Uterus (tissue), 4 donors: ENCODE results near the gene SEL1L2. TPM values are rescaled to one million over a fixed set of nuclear protein-coding genes. Genes with fewer than 3 reads are reported as not detected.

ENCODE experiments used
- DNase-seq, 2 donors: peaks; one replicate each; pipeline ENCODE4 v3.0.0-alpha.2; 2019 to 2020
- H3K27ac ChIP-seq, 2 donors: fragments of 200-600 bp; sonication (generic); 1 replicate in 1 of 2; 2 replicates in 1 of 2; pipeline ENCODE4 v1.5.1; 2016 to 2018
- H3K27me3 ChIP-seq, 2 donors: fragments of 200-600 bp; sonication (generic); one replicate each; pipeline ENCODE4 v1.5.1; 2018 to 2019; ENCODE audit warnings: control low read depth in 1 of 2
- H3K36me3 ChIP-seq, 2 donors: fragments of 200-600 bp; sonication (generic); one replicate each; pipeline ENCODE4 v1.5.1; 2019; ENCODE audit warnings: control low read depth in 1 of 2
- H3K4me1 ChIP-seq, 2 donors: fragments of 200-600 bp; sonication (generic); one replicate each; pipeline ENCODE4 v1.5.1; 2018 to 2019; ENCODE audit warnings: control low read depth in 1 of 2
- H3K4me3 ChIP-seq, 2 donors: fragments of 200-600 bp; sonication (generic); 1 replicate in 1 of 2; 2 replicates in 1 of 2; pipeline ENCODE4 v1.5.1; 2018 to 2019; ENCODE audit warnings: mild to moderate bottlenecking in 1 of 2
- H3K9me3 ChIP-seq, 2 donors: fragments of 200-600 bp; sonication (generic); one replicate each; pipeline ENCODE4 v1.5.1; 2019; ENCODE audit warnings: control low read depth in 1 of 2
- POLR2A ChIP-seq, 2 donors: fragments of 450-650 bp; IDR thresholded peaks; one replicate each; pipeline ENCODE4 v1.6.1; 2016; ENCODE audit warnings: antibody characterized with exemption in 2 of 2, mild to moderate bottlenecking in 1 of 2, moderate library complexity in 1 of 2
- intact Hi-C: fragments of 100-400 bp; cut with DNase I; formaldehyde crosslinking; loops from one replicate; pipeline ENCODE4 v1.15.1; 2023; ENCODE audit warnings: low total_unique reads
- total RNA-seq, 4 donors: library from RNA; depleted of rRNA in 3 of 4; stranded (reverse); fragments of >200 nt in 3 of 4; gene quantifications; one replicate each; pipeline versions ENCODE4 v1.1.0 to v1.2.4, GENCODE V29; 2014 to 2023
- TF ChIP-seq, protein P1 (sequence below), 4 experiments: fragments of 200-600 bp in 2 of 4; fragments of 450-650 bp in 2 of 4; sonication (generic) in 2 of 4; IDR thresholded peaks; one replicate each; pipeline ENCODE4 v1.5.1; 2016 to 2019; ENCODE audit warnings: antibody characterized with exemption in 4 of 4, mild to moderate bottlenecking in 2 of 4, moderate library complexity in 1 of 4
- donor health status: DM: yes; HTN: yes; CAD: no.

The SEL1L2 gene
- total RNA-seq, 4 donors from 2014 or later, result 1.0 to 3.8 (median 2.3) TPM

DNA sequence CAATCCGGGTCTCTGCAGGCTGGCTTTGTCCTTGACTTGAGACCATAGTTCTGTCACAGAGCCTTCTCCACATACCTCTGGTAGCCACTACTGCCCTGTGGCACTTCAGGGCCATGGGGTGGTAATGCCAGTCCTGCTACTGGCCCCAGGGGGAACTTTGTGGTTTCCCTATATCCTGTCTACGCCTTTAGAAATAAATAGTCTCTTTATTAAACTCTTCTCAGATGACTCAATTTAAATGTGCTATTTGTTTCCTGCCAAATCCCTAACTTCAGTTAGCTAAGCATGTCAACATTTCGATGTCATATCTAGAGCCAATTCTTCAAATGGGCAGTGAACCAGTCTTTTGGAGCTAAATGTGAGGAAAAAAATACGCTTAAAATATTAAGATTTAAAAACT, 60.1 kb downstream of the SEL1L2 start:
- Histone ChIP-seq H3K4me3 (no peak overlapping the region), H3K27ac (no peak overlapping the region), H3K27me3 (no peaks in the 10 kb centered on the region), H3K4me1 (no peaks in the 10 kb centered on the region), H3K9me3 (no peaks in the 10 kb centered on the region), H3K36me3 (no peaks in the 10 kb centered on the region)
- intact Hi-C loops, result no loop called here
- TF ChIP-seq, protein P1, sequence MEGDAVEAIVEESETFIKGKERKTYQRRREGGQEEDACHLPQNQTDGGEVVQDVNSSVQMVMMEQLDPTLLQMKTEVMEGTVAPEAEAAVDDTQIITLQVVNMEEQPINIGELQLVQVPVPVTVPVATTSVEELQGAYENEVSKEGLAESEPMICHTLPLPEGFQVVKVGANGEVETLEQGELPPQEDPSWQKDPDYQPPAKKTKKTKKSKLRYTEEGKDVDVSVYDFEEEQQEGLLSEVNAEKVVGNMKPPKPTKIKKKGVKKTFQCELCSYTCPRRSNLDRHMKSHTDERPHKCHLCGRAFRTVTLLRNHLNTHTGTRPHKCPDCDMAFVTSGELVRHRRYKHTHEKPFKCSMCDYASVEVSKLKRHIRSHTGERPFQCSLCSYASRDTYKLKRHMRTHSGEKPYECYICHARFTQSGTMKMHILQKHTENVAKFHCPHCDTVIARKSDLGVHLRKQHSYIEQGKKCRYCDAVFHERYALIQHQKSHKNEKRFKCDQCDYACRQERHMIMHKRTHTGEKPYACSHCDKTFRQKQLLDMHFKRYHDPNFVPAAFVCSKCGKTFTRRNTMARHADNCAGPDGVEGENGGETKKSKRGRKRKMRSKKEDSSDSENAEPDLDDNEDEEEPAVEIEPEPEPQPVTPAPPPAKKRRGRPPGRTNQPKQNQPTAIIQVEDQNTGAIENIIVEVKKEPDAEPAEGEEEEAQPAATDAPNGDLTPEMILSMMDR (IDR thresholded peaks at IDR 0.05), result no peak
- TF ChIP-seq POLR2A (IDR thresholded peaks at IDR 0.05), result no peak
- DNase-seq, result no peak

GRCh38 chr20:13929836-13930235, 60.6 kb downstream of the SEL1L2 start:
- Histone ChIP-seq H3K27ac (no peak overlapping the region), H3K4me3 (no peak overlapping the region), H3K36me3 (no peaks in the 10 kb centered on the region), H3K9me3 (no peaks in the 10 kb centered on the region), H3K27me3 (no peaks in the 10 kb centered on the region), H3K4me1 (no peaks in the 10 kb centered on the region)
- no peak for DNase-seq
- TF ChIP-seq POLR2A (IDR thresholded peaks at IDR 0.05), result no peak
- TF ChIP-seq, protein P1 (IDR thresholded peaks at IDR 0.05), result no peak
- intact Hi-C loops, result no loop called here

- no peak overlapping the region for H3K4me3 ChIP-seq
- no peak for TF ChIP-seq POLR2A (IDR thresholded peaks at IDR 0.05)
- TF ChIP-seq, protein P1 (IDR thresholded peaks at IDR 0.05), result no peak
- intact Hi-C loops, result no loop called here
- no peaks in the 10 kb centered on the region for H3K36me3 ChIP-seq
- no peaks in the 10 kb centered on the region for H3K4me1 ChIP-seq
- H3K27me3 ChIP-seq, result no peaks in the 10 kb centered on the region
- H3K27ac ChIP-seq, result no peak overlapping the region
- no peak for DNase-seq
- no peaks in the 10 kb centered on the region for H3K9me3 ChIP-seq
These were observed 61.5 kb downstream of the SEL1L2 start for GRCh38 chr20:13928901-13929300.

DNA sequence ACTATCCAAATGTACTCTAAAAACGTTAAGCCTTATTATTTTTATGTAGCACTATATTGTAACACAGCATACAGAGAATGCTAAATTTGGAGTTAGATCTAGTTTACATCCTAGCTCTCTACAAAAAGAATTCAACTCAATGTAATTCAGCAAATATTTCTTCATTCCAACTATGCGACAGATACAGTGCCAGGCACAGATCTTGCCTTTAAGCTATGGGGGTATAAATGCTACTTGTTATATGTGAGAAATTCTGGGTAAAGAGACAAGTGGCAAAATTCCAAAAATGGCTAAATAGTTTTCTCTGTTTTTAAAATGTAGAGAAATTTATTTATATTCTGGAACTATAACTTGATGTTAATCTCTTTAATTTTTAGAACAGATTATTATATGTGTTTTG, 63.2 kb downstream of the SEL1L2 start:
- Histone ChIP-seq H3K9me3 (no peaks in the 10 kb centered on the region), H3K4me1 (no peaks in the 10 kb centered on the region), H3K27me3 (no peaks in the 10 kb centered on the region), H3K4me3 (no peak overlapping the region), H3K36me3 (no peaks in the 10 kb centered on the region), H3K27ac (no peak overlapping the region)
- DNase-seq, result no peak
- TF ChIP-seq, protein P1 (IDR thresholded peaks at IDR 0.05), result no peak
- TF ChIP-seq POLR2A (IDR thresholded peaks at IDR 0.05), result no peak
- intact Hi-C loops, result no loop called here

GRCh38 chr20:13922241-13922640, 68.2 kb downstream of the SEL1L2 start:
- TF ChIP-seq, protein P1 (IDR thresholded peaks at IDR 0.05), result no peak
- TF ChIP-seq POLR2A (IDR thresholded peaks at IDR 0.05), result no peak
- Histone ChIP-seq H3K27me3 (no peaks in the 10 kb centered on the region), H3K9me3 (no peaks in the 10 kb centered on the region), H3K36me3 (no peaks in the 10 kb centered on the region), H3K27ac (no peak overlapping the region), H3K4me1 (no peaks in the 10 kb centered on the region), H3K4me3 (no peak overlapping the region)
- intact Hi-C loops, result no loop called here
- no peak for DNase-seq
